Measurements from ENCODE around the gene NRXN3. TPM values are rescaled to one million over a fixed set of nuclear protein-coding genes. Genes with fewer than 3 reads are reported as not detected.

NRXN3 gene
- polyA plus RNA-seq, 1 experiment, result 1.1 TPM

DNA sequence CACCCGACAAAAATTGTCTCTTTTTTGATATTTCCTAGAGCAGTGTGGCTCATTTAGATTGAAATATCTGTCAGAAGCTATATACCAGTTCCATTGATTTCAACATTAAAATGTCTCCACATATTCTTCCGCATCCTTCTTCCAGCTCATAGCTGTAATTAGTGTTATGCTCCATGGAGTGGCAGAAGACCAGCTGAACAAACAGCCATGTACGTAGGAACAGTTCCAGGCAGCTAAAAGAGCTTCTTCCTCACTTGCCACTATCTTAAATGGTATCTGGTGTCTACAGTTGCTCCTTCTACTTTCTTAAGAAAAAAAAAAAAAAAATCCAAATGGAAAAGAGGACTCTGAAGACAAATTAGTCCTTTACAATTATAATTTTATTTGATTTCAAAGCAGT is 1193.1 kb downstream of the NRXN3 start:
- Histone ChIP-seq H3K4me3 (ENCODE audit: low read depth, low read length) (no peak overlapping the region), H3K27ac (ENCODE audit: low read depth, low read length) (no peak overlapping the region), H3K27me3 (ENCODE audit: control insufficient read depth, insufficient read depth, low read length) (no peaks in the 10 kb centered on the region), H3K9me3 (ENCODE audit: control insufficient read depth, insufficient read depth, low read length) (no peaks in the 10 kb centered on the region)
- TF ChIP-seq, protein P1, sequence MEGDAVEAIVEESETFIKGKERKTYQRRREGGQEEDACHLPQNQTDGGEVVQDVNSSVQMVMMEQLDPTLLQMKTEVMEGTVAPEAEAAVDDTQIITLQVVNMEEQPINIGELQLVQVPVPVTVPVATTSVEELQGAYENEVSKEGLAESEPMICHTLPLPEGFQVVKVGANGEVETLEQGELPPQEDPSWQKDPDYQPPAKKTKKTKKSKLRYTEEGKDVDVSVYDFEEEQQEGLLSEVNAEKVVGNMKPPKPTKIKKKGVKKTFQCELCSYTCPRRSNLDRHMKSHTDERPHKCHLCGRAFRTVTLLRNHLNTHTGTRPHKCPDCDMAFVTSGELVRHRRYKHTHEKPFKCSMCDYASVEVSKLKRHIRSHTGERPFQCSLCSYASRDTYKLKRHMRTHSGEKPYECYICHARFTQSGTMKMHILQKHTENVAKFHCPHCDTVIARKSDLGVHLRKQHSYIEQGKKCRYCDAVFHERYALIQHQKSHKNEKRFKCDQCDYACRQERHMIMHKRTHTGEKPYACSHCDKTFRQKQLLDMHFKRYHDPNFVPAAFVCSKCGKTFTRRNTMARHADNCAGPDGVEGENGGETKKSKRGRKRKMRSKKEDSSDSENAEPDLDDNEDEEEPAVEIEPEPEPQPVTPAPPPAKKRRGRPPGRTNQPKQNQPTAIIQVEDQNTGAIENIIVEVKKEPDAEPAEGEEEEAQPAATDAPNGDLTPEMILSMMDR (IDR thresholded peaks at IDR 0.05; ENCODE audit: low read depth, low read length), result no peak
- no peak for DNase-seq (ENCODE audit: low read depth, low spot score)
- ChIA-PET POLR2A (no interaction called here), CTCF (interaction anchor here (0.7 kb wide), 3 partner anchors 70 to 124 kb away, joined by 3 read pairs; no protein-coding TSS in a partner anchor)

DNA sequence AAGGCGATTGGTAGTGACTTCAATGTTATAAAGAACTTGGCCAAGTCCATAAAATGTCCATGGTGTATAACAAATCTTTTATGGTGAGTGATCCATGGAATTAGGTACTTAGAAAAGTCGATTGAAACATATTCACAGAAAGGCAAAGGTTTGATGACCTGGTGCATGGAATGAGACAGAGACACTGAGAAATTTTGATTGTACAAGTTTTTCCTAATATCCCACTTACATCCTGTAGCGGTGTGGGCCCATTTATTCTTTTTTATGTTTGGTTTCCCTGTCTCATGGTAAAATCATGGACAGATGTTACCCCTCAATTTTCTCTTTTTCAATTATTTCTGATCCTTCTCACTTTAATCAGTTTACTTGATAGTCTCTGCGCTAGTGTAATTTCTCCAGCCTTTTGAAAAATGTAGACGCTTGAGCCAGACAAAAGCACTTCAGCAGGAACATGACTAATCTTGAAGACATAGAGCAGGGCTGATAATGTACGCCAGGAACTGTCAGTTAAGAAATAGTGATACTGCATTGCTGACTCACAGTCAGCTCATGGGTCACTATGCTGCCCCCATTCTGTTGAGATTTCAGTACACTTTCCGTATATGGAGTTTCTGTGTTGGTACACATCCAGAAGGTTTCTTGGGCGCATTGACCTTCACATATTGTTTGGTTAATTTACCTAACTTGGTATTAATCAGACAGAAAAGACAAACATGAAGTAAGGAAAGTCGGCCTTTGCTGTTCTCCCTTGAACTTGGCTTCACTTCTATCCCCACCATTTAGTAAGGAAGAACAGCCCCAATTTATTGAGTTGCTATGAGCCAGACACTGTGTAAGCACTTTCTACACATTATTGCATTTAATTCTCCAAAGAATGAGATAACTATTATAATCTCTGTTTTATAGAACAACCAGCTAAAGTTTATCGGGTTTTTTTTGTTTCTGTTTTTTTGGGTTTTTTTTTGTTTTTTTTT is 1199.5 kb downstream of the NRXN3 start:
- ChIA-PET CTCF (no interaction called here), POLR2A (interaction anchor here (0.6 to 1.0 kb wide), 2 partner anchors 18 to 114 kb away, joined by 3 to 5 read pairs; no protein-coding TSS in a partner anchor)
- no peaks in the 10 kb centered on the region for H3K9me3 ChIP-seq (ENCODE audit: control insufficient read depth, insufficient read depth, low read length)
- no peak overlapping the region for H3K27ac ChIP-seq (ENCODE audit: low read depth, low read length)
- H3K27me3 ChIP-seq (ENCODE audit: control insufficient read depth, insufficient read depth, low read length), result no peaks in the 10 kb centered on the region
- TF ChIP-seq, protein P1 (IDR thresholded peaks at IDR 0.05; ENCODE audit: low read depth, low read length), result peak; percentile 36
- no peak overlapping the region for H3K4me3 ChIP-seq (ENCODE audit: low read depth, low read length)
- DNase-seq (ENCODE audit: low read depth, low spot score), result peak; percentile 92

DNA sequence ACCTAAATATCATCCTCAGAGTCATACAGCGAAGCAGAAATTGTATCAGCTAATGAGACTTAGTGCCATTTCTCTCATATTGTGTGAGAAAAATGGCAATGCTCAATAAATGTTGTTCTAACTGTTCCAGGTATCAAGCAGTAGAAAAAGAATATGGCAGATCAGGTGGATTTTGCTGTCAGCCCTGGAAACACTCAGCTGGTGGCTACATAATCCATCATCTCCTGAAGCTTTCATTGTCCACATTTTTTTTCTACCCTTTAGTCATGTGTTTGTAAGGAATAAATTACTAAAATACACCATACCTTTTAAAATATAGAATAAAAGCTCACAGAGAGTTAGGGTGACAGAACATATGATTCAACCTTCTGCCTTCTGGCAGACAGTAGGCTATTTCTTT is 1200.8 kb downstream of the NRXN3 start:
- TF ChIP-seq, protein P1 (IDR thresholded peaks at IDR 0.05; ENCODE audit: low read depth, low read length), result no peak
- CTCF ChIA-PET, result no interaction called here
- no peak overlapping the region for H3K27ac ChIP-seq (ENCODE audit: low read depth, low read length)
- H3K9me3 ChIP-seq (ENCODE audit: control insufficient read depth, insufficient read depth, low read length), result no peaks in the 10 kb centered on the region
- no peaks in the 10 kb centered on the region for H3K27me3 ChIP-seq (ENCODE audit: control insufficient read depth, insufficient read depth, low read length)
- DNase-seq (ENCODE audit: low read depth, low spot score), result no peak
- no peak overlapping the region for H3K4me3 ChIP-seq (ENCODE audit: low read depth, low read length)
- POLR2A ChIA-PET, result no interaction called here

DNA sequence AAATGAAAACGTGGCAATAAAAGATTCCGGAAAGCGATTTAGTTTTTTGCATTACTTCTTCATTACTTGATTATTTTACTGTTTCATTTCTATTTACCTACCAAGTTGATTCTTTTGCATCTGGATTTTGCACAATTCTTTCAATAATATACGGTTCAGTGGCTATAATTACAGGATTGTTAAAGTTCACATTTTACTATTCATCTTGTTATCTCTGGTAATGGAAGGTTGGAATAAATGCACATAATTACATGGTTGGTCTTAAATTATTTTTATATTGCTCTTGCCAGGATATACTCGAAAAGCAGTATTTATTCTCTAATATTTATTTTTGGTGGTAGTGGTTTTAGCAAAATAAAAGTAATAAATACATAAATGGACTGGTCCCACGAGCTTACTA is 1203.3 kb downstream of the NRXN3 start:
- TF ChIP-seq, protein P1 (IDR thresholded peaks at IDR 0.05; ENCODE audit: low read depth, low read length), result no peak
- ChIA-PET POLR2A (no interaction called here), CTCF (no interaction called here)

DNA sequence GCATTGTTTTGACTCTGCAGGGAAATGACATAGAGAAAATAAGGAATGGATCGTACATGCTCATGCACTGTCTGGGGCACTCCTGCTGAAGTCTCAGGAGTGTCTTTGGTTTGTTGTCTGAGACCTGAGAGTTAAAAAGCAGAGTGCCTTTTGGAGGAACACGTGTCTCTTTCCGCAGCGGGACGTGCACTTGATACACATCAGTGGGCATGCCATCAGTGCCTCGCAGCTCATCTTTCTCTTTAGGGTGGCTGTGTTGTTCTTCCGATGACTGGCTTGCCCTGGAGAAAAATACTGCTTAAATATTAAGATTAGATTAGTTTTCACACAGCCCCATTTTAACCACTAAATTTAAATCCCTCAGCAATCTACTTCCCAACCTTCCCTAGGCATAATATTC is 1205.2 kb downstream of the NRXN3 start:
- Histone ChIP-seq H3K4me3 (ENCODE audit: low read depth, low read length) (no peak overlapping the region), H3K27ac (ENCODE audit: low read depth, low read length) (no peak overlapping the region), H3K27me3 (ENCODE audit: control insufficient read depth, insufficient read depth, low read length) (no peaks in the 10 kb centered on the region), H3K9me3 (ENCODE audit: control insufficient read depth, insufficient read depth, low read length) (no peaks in the 10 kb centered on the region)
- no peak for DNase-seq (ENCODE audit: low read depth, low spot score)
- POLR2A ChIA-PET, result no interaction called here
- CTCF ChIA-PET, result no interaction called here
- TF ChIP-seq, protein P1 (IDR thresholded peaks at IDR 0.05; ENCODE audit: low read depth, low read length), result no peak

More for the DNA sequence above, 1203.3 kb downstream of the NRXN3 start:
- no peaks in the 10 kb centered on the region for H3K27me3 ChIP-seq (ENCODE audit: control insufficient read depth, insufficient read depth, low read length)
- no peak overlapping the region for H3K27ac ChIP-seq (ENCODE audit: low read depth, low read length)
- DNase-seq (ENCODE audit: low read depth, low spot score), result no peak
- no peak overlapping the region for H3K4me3 ChIP-seq (ENCODE audit: low read depth, low read length)
- no peaks in the 10 kb centered on the region for H3K9me3 ChIP-seq (ENCODE audit: control insufficient read depth, insufficient read depth, low read length)

All from AG04450 (cell line).